Measurements from ENCODE around the gene HRH2. TPM values are rescaled to one million over a fixed set of nuclear protein-coding genes. Genes with fewer than 3 reads are reported as not detected.
A peak's percentile ranks its signal among the peaks of the same experiment; 100 is the strongest.

Gene HRH2
- total RNA-seq, 1 experiment from 2014 or later, result 9.3 TPM

DNA sequence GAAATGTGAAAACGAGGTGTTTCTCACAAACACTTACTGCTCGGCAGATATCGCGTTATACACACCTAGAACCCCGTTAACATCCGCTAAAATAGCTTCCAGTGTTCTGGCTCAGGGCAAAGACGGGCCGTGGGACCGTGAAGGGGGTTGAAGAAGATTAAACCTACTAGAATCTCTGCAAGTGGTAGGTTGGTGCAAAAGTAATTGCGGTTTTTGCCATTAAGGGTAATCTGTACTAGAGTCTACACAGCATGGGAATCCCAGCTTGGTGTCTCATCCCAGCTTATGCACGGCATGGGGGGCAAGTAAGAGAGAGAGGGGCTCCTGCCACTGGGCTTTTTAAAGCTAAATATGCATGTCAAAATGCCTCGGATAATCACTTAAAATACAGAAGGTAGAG is 43.9 kb downstream of the HRH2 start:
- peaks cover 11% of the 10 kb centered on the region; the same call in 1 of the 2 replicates for H3K9me3 Mint-ChIP-seq
- ChIA-PET POLR2A (no interaction called here), CTCF (interaction anchor here (0.6 to 8.1 kb wide), 12 partner anchors 9 to 169 kb away, joined by 3 to 68 read pairs (median 7); partner anchors contain the start of gene HRH2)
- no peak for TF ChIP-seq RORB (CRISPR knock-in tag; IDR thresholded peaks at IDR 0.05)
- no peak for TF ChIP-seq ZBTB43 (CRISPR knock-in tag; IDR thresholded peaks at IDR 0.05)
- no peak for TF ChIP-seq ZNF232 (CRISPR knock-in tag; IDR thresholded peaks at IDR 0.05)
- TF ChIP-seq NFE2L1 (CRISPR knock-in tag; IDR thresholded peaks at IDR 0.05), result no peak
- TF ChIP-seq NFYB (CRISPR knock-in tag; conservative IDR thresholded peaks at IDR 0.05; ENCODE audit: low read depth), result no peak
- TF ChIP-seq, protein P1, sequence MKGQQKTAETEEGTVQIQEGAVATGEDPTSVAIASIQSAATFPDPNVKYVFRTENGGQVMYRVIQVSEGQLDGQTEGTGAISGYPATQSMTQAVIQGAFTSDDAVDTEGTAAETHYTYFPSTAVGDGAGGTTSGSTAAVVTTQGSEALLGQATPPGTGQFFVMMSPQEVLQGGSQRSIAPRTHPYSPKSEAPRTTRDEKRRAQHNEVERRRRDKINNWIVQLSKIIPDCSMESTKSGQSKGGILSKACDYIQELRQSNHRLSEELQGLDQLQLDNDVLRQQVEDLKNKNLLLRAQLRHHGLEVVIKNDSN (CRISPR knock-in tag; IDR thresholded peaks at IDR 0.05), result no peak
- TF ChIP-seq AR (CRISPR knock-in tag; IDR thresholded peaks at IDR 0.05), result no peak
- TF ChIP-seq NR2C2 (CRISPR knock-in tag; IDR thresholded peaks at IDR 0.05), result no peak
- TF ChIP-seq FOXJ3 (CRISPR knock-in tag; IDR thresholded peaks at IDR 0.05; ENCODE audit: borderline replicate concordance), result no peak
- no peak for TF ChIP-seq ZNF138 (CRISPR knock-in tag; conservative IDR thresholded peaks at IDR 0.05)
- no peak for TF ChIP-seq MAX (CRISPR knock-in tag; IDR thresholded peaks at IDR 0.05)
- TF ChIP-seq, protein P2, sequence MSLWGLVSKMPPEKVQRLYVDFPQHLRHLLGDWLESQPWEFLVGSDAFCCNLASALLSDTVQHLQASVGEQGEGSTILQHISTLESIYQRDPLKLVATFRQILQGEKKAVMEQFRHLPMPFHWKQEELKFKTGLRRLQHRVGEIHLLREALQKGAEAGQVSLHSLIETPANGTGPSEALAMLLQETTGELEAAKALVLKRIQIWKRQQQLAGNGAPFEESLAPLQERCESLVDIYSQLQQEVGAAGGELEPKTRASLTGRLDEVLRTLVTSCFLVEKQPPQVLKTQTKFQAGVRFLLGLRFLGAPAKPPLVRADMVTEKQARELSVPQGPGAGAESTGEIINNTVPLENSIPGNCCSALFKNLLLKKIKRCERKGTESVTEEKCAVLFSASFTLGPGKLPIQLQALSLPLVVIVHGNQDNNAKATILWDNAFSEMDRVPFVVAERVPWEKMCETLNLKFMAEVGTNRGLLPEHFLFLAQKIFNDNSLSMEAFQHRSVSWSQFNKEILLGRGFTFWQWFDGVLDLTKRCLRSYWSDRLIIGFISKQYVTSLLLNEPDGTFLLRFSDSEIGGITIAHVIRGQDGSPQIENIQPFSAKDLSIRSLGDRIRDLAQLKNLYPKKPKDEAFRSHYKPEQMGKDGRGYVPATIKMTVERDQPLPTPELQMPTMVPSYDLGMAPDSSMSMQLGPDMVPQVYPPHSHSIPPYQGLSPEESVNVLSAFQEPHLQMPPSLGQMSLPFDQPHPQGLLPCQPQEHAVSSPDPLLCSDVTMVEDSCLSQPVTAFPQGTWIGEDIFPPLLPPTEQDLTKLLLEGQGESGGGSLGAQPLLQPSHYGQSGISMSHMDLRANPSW (CRISPR knock-in tag; conservative IDR thresholded peaks at IDR 0.05; ENCODE audit: low read depth), result no peak
- no peak overlapping the region for H3K27ac Mint-ChIP-seq
- no peak overlapping the region for H3K4me3 Mint-ChIP-seq
- ATAC-seq (no peak), DNase-seq (ENCODE audit: low spot score) (peak; percentile 1)
- no peaks in the 10 kb centered on the region; the same call in 1 of the 2 replicates for H3K27me3 Mint-ChIP-seq (ENCODE audit: low read depth)
- H3K4me1 Mint-ChIP-seq, result peaks cover 22% of the 10 kb centered on the region
- peaks cover 4% of the 10 kb centered on the region; the same call in 1 of the 2 replicates for H3K36me3 Mint-ChIP-seq

DNA sequence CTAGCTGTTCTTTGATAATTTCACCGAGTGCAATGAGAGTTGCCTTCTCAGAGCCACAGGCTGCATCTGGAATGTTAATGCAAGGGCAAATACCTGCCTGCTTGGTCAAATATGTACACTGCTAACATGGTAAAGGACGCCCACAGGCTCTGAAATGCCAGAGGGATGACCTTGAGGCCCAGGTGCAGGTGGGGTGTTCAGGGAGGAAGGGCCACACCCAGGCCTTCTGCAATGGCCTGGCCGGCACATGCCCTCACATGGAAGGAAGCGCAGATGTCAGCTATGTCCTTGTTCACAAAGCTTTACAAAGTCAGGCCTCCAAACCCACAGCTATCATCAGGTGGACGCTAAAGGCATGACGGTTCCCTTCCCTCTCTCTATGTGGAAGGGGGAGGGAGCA is 48.6 kb downstream of the HRH2 start:
- H3K36me3 Mint-ChIP-seq, result peaks cover 28% of the 10 kb centered on the region
- H3K9me3 Mint-ChIP-seq, result peaks cover 30% of the 10 kb centered on the region
- peaks cover 6% of the 10 kb centered on the region for H3K4me1 Mint-ChIP-seq
- H3K27ac Mint-ChIP-seq, result no peak overlapping the region
- ChIA-PET POLR2A (no interaction called here), CTCF (interaction anchor here (1.2 to 8.1 kb wide), 4 partner anchors 9 to 172 kb away, joined by 5 to 68 read pairs (median 11); no protein-coding TSS in a partner anchor)
- H3K4me3 Mint-ChIP-seq, result no peak overlapping the region
- no peaks in the 10 kb centered on the region; the same call in 1 of the 2 replicates for H3K27me3 Mint-ChIP-seq (ENCODE audit: low read depth)
- no peak for ATAC-seq
- no peak for DNase-seq (ENCODE audit: low spot score)
- TF ChIP-seq JUN (CRISPR knock-in tag; IDR thresholded peaks at IDR 0.05) (no peak), SOX15 (CRISPR knock-in tag; IDR thresholded peaks at IDR 0.05) (no peak), GRHL2 (CRISPR knock-in tag; IDR thresholded peaks at IDR 0.05; ENCODE audit: insufficient replicate concordance, severe bottlenecking) (no peak), IRF1 (CRISPR knock-in tag; IDR thresholded peaks at IDR 0.05) (no peak), HMGA2 (CRISPR knock-in tag; IDR thresholded peaks at IDR 0.05) (no peak), FOXP1 (CRISPR knock-in tag; IDR thresholded peaks at IDR 0.05; ENCODE audit: borderline replicate concordance) (no peak), HMGXB4 (CRISPR knock-in tag; IDR thresholded peaks at IDR 0.05) (no peak), ATF2 (CRISPR knock-in tag; IDR thresholded peaks at IDR 0.05; ENCODE audit: borderline replicate concordance, low read depth) (no peak), ZNF263 (CRISPR knock-in tag; IDR thresholded peaks at IDR 0.05; ENCODE audit: low read depth) (no peak)
- TF ChIP-seq, protein P3, sequence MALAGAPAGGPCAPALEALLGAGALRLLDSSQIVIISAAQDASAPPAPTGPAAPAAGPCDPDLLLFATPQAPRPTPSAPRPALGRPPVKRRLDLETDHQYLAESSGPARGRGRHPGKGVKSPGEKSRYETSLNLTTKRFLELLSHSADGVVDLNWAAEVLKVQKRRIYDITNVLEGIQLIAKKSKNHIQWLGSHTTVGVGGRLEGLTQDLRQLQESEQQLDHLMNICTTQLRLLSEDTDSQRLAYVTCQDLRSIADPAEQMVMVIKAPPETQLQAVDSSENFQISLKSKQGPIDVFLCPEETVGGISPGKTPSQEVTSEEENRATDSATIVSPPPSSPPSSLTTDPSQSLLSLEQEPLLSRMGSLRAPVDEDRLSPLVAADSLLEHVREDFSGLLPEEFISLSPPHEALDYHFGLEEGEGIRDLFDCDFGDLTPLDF (CRISPR knock-in tag; IDR thresholded peaks at IDR 0.05), result no peak

All from WTC11 (cell line).